DOHH2 (cell line): Measurements from ENCODE around the gene ST3GAL5.

Experiments used
- EZH2phosphoT487 ChIP-seq: fragments of 200-600 bp; sonication (generic); IDR thresholded peaks from 2 replicates; pipeline ENCODE4 v1.6.1; 2017; ENCODE audit warnings: borderline replicate concordance, mild to moderate bottlenecking, antibody characterized with exemption, low read length, moderate library complexity, mixed read lengths
- TF ChIP-seq, protein P1 (sequence below): fragments of 200-600 bp; sonication (generic); IDR thresholded peaks from one replicate; pipeline ENCODE4 v1.5.1; 2014; ENCODE audit warnings: antibody characterized with exemption, mild to moderate bottlenecking, low read depth, low read length; ENCODE audit not compliant: poor library complexity, severe bottlenecking

DNA sequence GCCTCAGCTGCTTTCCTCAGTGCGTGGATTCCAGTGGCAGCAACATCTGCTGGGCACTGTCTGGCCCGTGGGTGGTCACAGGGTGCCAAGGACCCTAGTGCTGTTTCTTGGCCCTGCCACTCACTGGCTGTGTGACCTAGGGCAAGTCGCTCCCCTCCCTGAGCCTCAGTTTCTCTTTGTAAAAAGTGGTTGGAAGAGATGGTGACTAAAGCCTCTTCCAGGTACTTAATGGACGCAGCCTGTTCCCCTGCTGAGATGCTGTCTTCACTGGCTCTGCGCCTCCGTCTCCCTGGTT, 92.8 kb downstream of the ST3GAL5 start:
- no peak for TF ChIP-seq EZH2phosphoT487
- TF ChIP-seq, protein P1, sequence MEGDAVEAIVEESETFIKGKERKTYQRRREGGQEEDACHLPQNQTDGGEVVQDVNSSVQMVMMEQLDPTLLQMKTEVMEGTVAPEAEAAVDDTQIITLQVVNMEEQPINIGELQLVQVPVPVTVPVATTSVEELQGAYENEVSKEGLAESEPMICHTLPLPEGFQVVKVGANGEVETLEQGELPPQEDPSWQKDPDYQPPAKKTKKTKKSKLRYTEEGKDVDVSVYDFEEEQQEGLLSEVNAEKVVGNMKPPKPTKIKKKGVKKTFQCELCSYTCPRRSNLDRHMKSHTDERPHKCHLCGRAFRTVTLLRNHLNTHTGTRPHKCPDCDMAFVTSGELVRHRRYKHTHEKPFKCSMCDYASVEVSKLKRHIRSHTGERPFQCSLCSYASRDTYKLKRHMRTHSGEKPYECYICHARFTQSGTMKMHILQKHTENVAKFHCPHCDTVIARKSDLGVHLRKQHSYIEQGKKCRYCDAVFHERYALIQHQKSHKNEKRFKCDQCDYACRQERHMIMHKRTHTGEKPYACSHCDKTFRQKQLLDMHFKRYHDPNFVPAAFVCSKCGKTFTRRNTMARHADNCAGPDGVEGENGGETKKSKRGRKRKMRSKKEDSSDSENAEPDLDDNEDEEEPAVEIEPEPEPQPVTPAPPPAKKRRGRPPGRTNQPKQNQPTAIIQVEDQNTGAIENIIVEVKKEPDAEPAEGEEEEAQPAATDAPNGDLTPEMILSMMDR: no peak
